Mesenchymal stem cell (in vitro differentiated cells and primary cell): ENCODE data around the gene ZBTB38.

Experiments
- DNase-seq: peaks from one replicate; pipeline ENCODE4 v3.0.0-alpha.2; 2013
- H2AFZ ChIP-seq: one replicate; pipeline ENCODE4 v1.6.1; 2013; ENCODE audit warnings: low read depth, mild to moderate bottlenecking, control low read depth, inconsistent platforms, low read length, moderate library complexity
- H2AK5ac ChIP-seq: 2 replicates; pipeline ENCODE4 v1.6.1; 2013; ENCODE audit warnings: low read length, moderate library complexity, mild to moderate bottlenecking, inconsistent platforms; ENCODE audit not compliant: severe bottlenecking
- H2BK120ac ChIP-seq: one replicate; pipeline ENCODE4 v1.6.1; 2013; ENCODE audit warnings: low read depth, mild to moderate bottlenecking, inconsistent platforms, low read length, moderate library complexity
- H2BK12ac ChIP-seq, 2 experiments: one replicate each; pipeline ENCODE4 v1.6.1; 2013; ENCODE audit warnings: inconsistent platforms in 2 of 2, low read length in 2 of 2, mild to moderate bottlenecking in 2 of 2, moderate library complexity in 2 of 2, control low read depth in 1 of 2
- H2BK15ac ChIP-seq: one replicate; pipeline ENCODE4 v1.6.1; 2013; ENCODE audit warnings: mild to moderate bottlenecking, low read depth, inconsistent platforms; ENCODE audit not compliant: poor library complexity, severe bottlenecking
- H2BK5ac ChIP-seq: 2 replicates; pipeline ENCODE4 v1.6.1; 2013; ENCODE audit warnings: low read depth, mild to moderate bottlenecking, low read length, control low read depth, inconsistent platforms; ENCODE audit not compliant: poor library complexity, severe bottlenecking
- H3K14ac ChIP-seq, 2 experiments: one replicate each; pipeline ENCODE4 v1.6.1; 2013; ENCODE audit warnings: inconsistent platforms in 2 of 2, low read length in 2 of 2, control low read depth in 1 of 2, mild to moderate bottlenecking in 1 of 2, moderate library complexity in 1 of 2
- H3K18ac ChIP-seq, 2 experiments: one replicate each; pipeline ENCODE4 v1.6.1; 2013; ENCODE audit warnings: inconsistent platforms in 2 of 2, low read length in 2 of 2, control low read depth in 1 of 2, low read depth in 1 of 2, mild to moderate bottlenecking in 1 of 2
- H3K23ac ChIP-seq, 2 experiments: one replicate each; pipeline ENCODE4 v1.6.1; 2013; ENCODE audit warnings: inconsistent platforms in 2 of 2, low read length in 2 of 2, mild to moderate bottlenecking in 2 of 2, moderate library complexity in 2 of 2, control low read depth in 1 of 2
- H3K27ac ChIP-seq: 2 replicates; pipeline ENCODE4 v1.5.1; 2013; ENCODE audit warnings: mild to moderate bottlenecking, moderate library complexity, low read length, control low read depth, inconsistent platforms; ENCODE audit not compliant: poor library complexity, severe bottlenecking
- H3K27me3 ChIP-seq, 2 experiments: 2 replicates each; pipeline versions ENCODE4 v1.6.1 to v1.7.0; 2013; ENCODE audit warnings: low read length in 2 of 2, mild to moderate bottlenecking in 2 of 2, moderate library complexity in 2 of 2, control low read depth in 1 of 2, inconsistent platforms in 1 of 2; ENCODE audit not compliant: control insufficient read depth in 1 of 2, insufficient read depth in 1 of 2
- H3K36me3 ChIP-seq, 2 experiments: 2 replicates each; pipeline versions ENCODE4 v1.6.1 to v1.7.0; 2013; ENCODE audit warnings: low read length in 2 of 2, control low read depth in 1 of 2, inconsistent platforms in 1 of 2, low read depth in 1 of 2, mild to moderate bottlenecking in 1 of 2; ENCODE audit not compliant: insufficient read depth in 2 of 2, control insufficient read depth in 1 of 2
- H3K4ac ChIP-seq, 2 experiments: one replicate each; pipeline ENCODE4 v1.6.1; 2013; ENCODE audit warnings: inconsistent platforms in 2 of 2, low read length in 2 of 2, mild to moderate bottlenecking in 2 of 2, moderate library complexity in 2 of 2, control low read depth in 1 of 2, low read depth in 1 of 2
- H3K4me1 ChIP-seq: 2 replicates; pipeline ENCODE4 v1.6.1; 2013; ENCODE audit warnings: low read depth, low read length, control low read depth; ENCODE audit not compliant: control insufficient read depth, insufficient read depth
- H3K4me2 ChIP-seq: 2 replicates; pipeline ENCODE4 v1.6.1; 2013; ENCODE audit warnings: low read length, mild to moderate bottlenecking, inconsistent platforms; ENCODE audit not compliant: poor library complexity, severe bottlenecking
- H3K4me3 ChIP-seq, 2 experiments: 2 replicates each; pipeline versions ENCODE4 v1.5.1 to v1.7.0; 2013; ENCODE audit warnings: low read length in 2 of 2, mild to moderate bottlenecking in 2 of 2, control low read depth in 1 of 2, low read depth in 1 of 2; ENCODE audit not compliant: insufficient read depth in 1 of 2
- H3K79me1 ChIP-seq: replicated peaks from 2 replicates; pipeline ENCODE4 v1.6.1; 2013; ENCODE audit warnings: mild to moderate bottlenecking, control low read depth, low read length, inconsistent platforms; ENCODE audit not compliant: poor library complexity, severe bottlenecking
- H3K9ac ChIP-seq: 2 replicates; pipeline ENCODE4 v1.7.0; 2013; ENCODE audit warnings: mild to moderate bottlenecking, low read length, moderate library complexity
- H3K9me3 ChIP-seq: 2 replicates; pipeline ENCODE4 v1.7.0; 2013; ENCODE audit warnings: mild to moderate bottlenecking, low read length; ENCODE audit not compliant: control insufficient read depth
- H4K8ac ChIP-seq: one replicate; pipeline ENCODE4 v1.6.1; 2013; ENCODE audit warnings: inconsistent platforms, mild to moderate bottlenecking, low read length, moderate library complexity
- H4K91ac ChIP-seq: one replicate; pipeline ENCODE4 v1.6.1; 2013; ENCODE audit warnings: mild to moderate bottlenecking, low read length, inconsistent platforms
- WGBS: methylation state at CpG from one replicate; pipeline ENCODE4 v1.1.7; 2013; ENCODE audit warnings: mixed read lengths; 5-methylcytosine and 5-hydroxymethylcytosine counted together

ZBTB38 gene

GRCh38 chr3:141413801-141414689, 45.7 kb downstream of the ZBTB38 start:
- H3K36me3 ChIP-seq = peaks cover 30 to 82% of the 10 kb centered on the region in 2 experiments
- H3K4me1 ChIP-seq = peaks cover 17% of the 10 kb centered on the region
- H4K91ac ChIP-seq = peak overlapping the region; percentile 29
- H3K9ac ChIP-seq = peak overlapping the region; percentile 92
- no peak overlapping the region for H2BK15ac ChIP-seq
- H2BK120ac ChIP-seq = no peak overlapping the region
- H3K23ac ChIP-seq = no peak overlapping the region
- H3K79me1 ChIP-seq = peaks cover 40% of the 10 kb centered on the region
- no peaks in the 10 kb centered on the region for H3K27me3 ChIP-seq
- H2BK5ac ChIP-seq = no peak overlapping the region
- H3K27ac ChIP-seq = no peak overlapping the region
- H3K4me3 ChIP-seq = no peak overlapping the region
- H2BK12ac ChIP-seq = peak overlapping the region; percentile 2 to 52
- H3K14ac ChIP-seq = peak overlapping the region in 1 of 2 experiments; percentile 72
- H3K4me2 ChIP-seq = no peak overlapping the region
- peak overlapping the region; percentile 69 for H4K8ac ChIP-seq
- peak overlapping the region; percentile 52 to 85 for H3K18ac ChIP-seq
- H3K4ac ChIP-seq = peak overlapping the region; percentile 13 to 43
- no peak overlapping the region for H2AK5ac ChIP-seq
- no peak overlapping the region for H2AFZ ChIP-seq
- H3K9me3 ChIP-seq = no peaks in the 10 kb centered on the region
- 73% methylated on average over 9 of the region's 11 CpGs for WGBS
- peak; percentile 70 for DNase-seq

GRCh38 chr3:141414800-141415462, 46.6 kb downstream of the ZBTB38 start:
- Histone ChIP-seq H3K4me2 (no peak overlapping the region), H3K18ac (peak overlapping the region in 1 of 2 experiments; percentile 85), H3K79me1 (peaks cover 40% of the 10 kb centered on the region), H3K4me3 (no peak overlapping the region), H3K9me3 (no peaks in the 10 kb centered on the region), H2BK12ac (peak overlapping the region in 1 of 2 experiments; percentile 25), H3K4ac (peak overlapping the region; percentile 15 to 43), H3K9ac (peak overlapping the region; percentile 92), H2BK15ac (peak overlapping the region; percentile 33), H3K36me3 (peaks cover 33 to 81% of the 10 kb centered on the region in 2 experiments), H2BK5ac (no peak overlapping the region), H3K27me3 (no peaks in the 10 kb centered on the region), H3K14ac (no peak overlapping the region), H4K91ac (peak overlapping the region; percentile 29), H2BK120ac (peak overlapping the region; percentile 8), H3K27ac (no peak overlapping the region), H4K8ac (peak overlapping the region; percentile 29), H3K23ac (no peak overlapping the region), H2AK5ac (no peak overlapping the region), H3K4me1 (peaks cover 17% of the 10 kb centered on the region), H2AFZ (no peak overlapping the region)
- 77% methylated on average over 5 of the region's 5 CpGs for WGBS
- DNase-seq = peak; percentile 65

GRCh38 chr3:141415953-141416352, 47.6 kb downstream of the ZBTB38 start:
- peaks cover 41% of the 10 kb centered on the region for H3K79me1 ChIP-seq
- H2AFZ ChIP-seq = no peak overlapping the region
- no peak overlapping the region for H2AK5ac ChIP-seq
- WGBS = 97% methylated on average over 3 of the region's 3 CpGs
- H2BK120ac ChIP-seq = no peak overlapping the region
- no peak overlapping the region for H3K27ac ChIP-seq
- H3K4me1 ChIP-seq = peaks cover 14% of the 10 kb centered on the region
- H3K36me3 ChIP-seq = peaks cover 34 to 79% of the 10 kb centered on the region in 2 experiments
- no peak overlapping the region for H3K4me2 ChIP-seq
- no peak for DNase-seq
- H2BK5ac ChIP-seq = no peak overlapping the region
- no peak overlapping the region for H3K23ac ChIP-seq
- H2BK15ac ChIP-seq = peak overlapping the region; percentile 54
- no peak overlapping the region for H4K8ac ChIP-seq
- H3K9me3 ChIP-seq = no peaks in the 10 kb centered on the region
- H3K14ac ChIP-seq = no peak overlapping the region
- no peaks in the 10 kb centered on the region for H3K27me3 ChIP-seq
- peak overlapping the region; percentile 20 for H3K9ac ChIP-seq
- no peak overlapping the region for H4K91ac ChIP-seq
- H3K4ac ChIP-seq = no peak overlapping the region
- H3K18ac ChIP-seq = no peak overlapping the region
- no peak overlapping the region for H2BK12ac ChIP-seq
- H3K4me3 ChIP-seq = no peak overlapping the region
